ENCODE results near the gene SEPTIN14. TPM values are rescaled to one million over a fixed set of nuclear protein-coding genes. Genes with fewer than 3 reads are reported as not detected.
"Not testable (repeated sequence)": the region's sequence is repeated elsewhere in the genome, so short reads cannot be mapped to it uniquely, and the experiment has no call there.

The SEPTIN14 gene
- total RNA-seq, 2 experiments from 2014 or later, result not detected

DNA sequence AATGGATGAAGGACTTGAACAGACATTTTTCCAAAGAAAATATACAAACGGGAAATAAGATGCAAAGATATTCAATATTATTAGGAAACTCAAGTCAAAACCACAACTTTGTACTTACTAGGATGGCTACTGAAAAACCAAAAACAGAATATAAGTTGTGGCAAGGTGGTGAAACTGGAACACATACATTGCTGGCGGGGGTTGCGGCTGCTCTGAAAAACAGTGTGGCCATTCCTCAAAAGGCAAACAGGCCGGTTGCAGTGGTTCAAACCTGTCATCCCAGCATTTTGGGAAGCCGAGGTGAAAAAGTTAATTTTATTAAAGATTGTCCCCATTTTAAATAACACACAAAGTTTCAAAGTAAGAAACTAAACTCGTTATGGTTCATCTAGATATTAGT, 14.8 kb upstream of the SEPTIN14 start:
- Histone ChIP-seq H3K27ac (ENCODE audit: low read depth, low read length, poor library complexity, severe bottlenecking) (no peak overlapping the region), H3K36me3 (ENCODE audit: insufficient read depth, low read length) (no peaks in the 10 kb centered on the region)
- BruUV-seq (replicated peaks), result no TSS peak

DNA sequence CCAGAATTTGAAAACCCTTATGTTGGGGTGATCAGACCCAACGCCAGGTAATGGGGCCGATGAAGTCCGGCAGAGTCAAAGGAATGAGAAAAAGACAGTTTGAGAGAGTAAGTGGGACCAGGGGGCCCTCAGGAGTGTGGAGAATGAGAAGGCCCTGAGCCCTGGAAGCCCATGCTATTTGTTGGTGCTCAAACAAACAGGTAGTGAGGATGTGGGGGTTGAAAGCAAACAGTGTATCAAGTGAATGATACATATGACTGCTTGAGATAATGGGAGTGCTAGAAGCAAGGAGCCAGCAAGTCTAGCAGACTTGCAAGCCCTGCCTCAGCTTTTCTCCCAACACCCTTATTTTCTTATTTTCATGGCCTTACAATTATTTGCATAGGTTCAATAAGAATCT, 11.2 kb upstream of the SEPTIN14 start:
- Histone ChIP-seq H3K4me3 (ENCODE audit: low read depth, low read length, poor library complexity, severe bottlenecking) (no peak overlapping the region), H3K9me3 (ENCODE audit: low read length) (no peaks in the 10 kb centered on the region), H3K27ac (ENCODE audit: low read depth, low read length, poor library complexity, severe bottlenecking) (no peak overlapping the region), H3K79me2 (ENCODE audit: insufficient read depth, low read depth, low read length) (no peaks in the 10 kb centered on the region), H3K4me1 (ENCODE audit: insufficient read depth, low read length, poor library complexity, severe bottlenecking) (no peaks in the 10 kb centered on the region), H3K9me2 (ENCODE audit: insufficient read depth, low read length) (no peaks in the 10 kb centered on the region), H3K4me2 (ENCODE audit: low read length) (no peak overlapping the region), H4K20me1 (ENCODE audit: insufficient read depth, low read length) (no peaks in the 10 kb centered on the region), H3K36me3 (ENCODE audit: insufficient read depth, low read length) (no peaks in the 10 kb centered on the region), H2AFZ (ENCODE audit: low read length) (no peak overlapping the region)
- no peak for TF ChIP-seq EZH2phosphoT487 (IDR thresholded peaks at IDR 0.05; ENCODE audit: borderline replicate concordance, low read depth, low read length)
- TF ChIP-seq, protein P1, sequence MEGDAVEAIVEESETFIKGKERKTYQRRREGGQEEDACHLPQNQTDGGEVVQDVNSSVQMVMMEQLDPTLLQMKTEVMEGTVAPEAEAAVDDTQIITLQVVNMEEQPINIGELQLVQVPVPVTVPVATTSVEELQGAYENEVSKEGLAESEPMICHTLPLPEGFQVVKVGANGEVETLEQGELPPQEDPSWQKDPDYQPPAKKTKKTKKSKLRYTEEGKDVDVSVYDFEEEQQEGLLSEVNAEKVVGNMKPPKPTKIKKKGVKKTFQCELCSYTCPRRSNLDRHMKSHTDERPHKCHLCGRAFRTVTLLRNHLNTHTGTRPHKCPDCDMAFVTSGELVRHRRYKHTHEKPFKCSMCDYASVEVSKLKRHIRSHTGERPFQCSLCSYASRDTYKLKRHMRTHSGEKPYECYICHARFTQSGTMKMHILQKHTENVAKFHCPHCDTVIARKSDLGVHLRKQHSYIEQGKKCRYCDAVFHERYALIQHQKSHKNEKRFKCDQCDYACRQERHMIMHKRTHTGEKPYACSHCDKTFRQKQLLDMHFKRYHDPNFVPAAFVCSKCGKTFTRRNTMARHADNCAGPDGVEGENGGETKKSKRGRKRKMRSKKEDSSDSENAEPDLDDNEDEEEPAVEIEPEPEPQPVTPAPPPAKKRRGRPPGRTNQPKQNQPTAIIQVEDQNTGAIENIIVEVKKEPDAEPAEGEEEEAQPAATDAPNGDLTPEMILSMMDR (conservative IDR thresholded peaks at IDR 0.05; ENCODE audit: low read length), result no peak
- CTCF ChIA-PET (ENCODE audit: unreplicated experiment), result no interaction called here
- no TSS peak for BruUV-seq (replicated peaks)
- no peak for DNase-seq (ENCODE audit: low spot score)
- intact Hi-C loops (cut with micrococcal nuclease; ENCODE audit: unreplicated experiment), result no loop called here
- POLR2A ChIA-PET, result no interaction called here

More for the DNA sequence above, 14.8 kb upstream of the SEPTIN14 start:
- Histone ChIP-seq H3K4me1 (ENCODE audit: insufficient read depth, low read length, poor library complexity, severe bottlenecking) (no peaks in the 10 kb centered on the region), H3K9me3 (ENCODE audit: low read length) (no peaks in the 10 kb centered on the region), H3K79me2 (ENCODE audit: insufficient read depth, low read depth, low read length) (no peaks in the 10 kb centered on the region), H3K4me2 (ENCODE audit: low read length) (no peak overlapping the region), H3K9me2 (ENCODE audit: insufficient read depth, low read length) (no peaks in the 10 kb centered on the region), H3K4me3 (ENCODE audit: low read depth, low read length, poor library complexity, severe bottlenecking) (no peak overlapping the region), H2AFZ (ENCODE audit: low read length) (no peak overlapping the region), H4K20me1 (ENCODE audit: insufficient read depth, low read length) (no peaks in the 10 kb centered on the region)
- intact Hi-C loops (cut with micrococcal nuclease; ENCODE audit: unreplicated experiment), result no loop called here
- TF ChIP-seq EZH2phosphoT487 (IDR thresholded peaks at IDR 0.05; ENCODE audit: borderline replicate concordance, low read depth, low read length), result no peak
- TF ChIP-seq, protein P1 (conservative IDR thresholded peaks at IDR 0.05; ENCODE audit: low read length), result no peak
- ChIA-PET CTCF (ENCODE audit: unreplicated experiment) (no interaction called here), POLR2A (no interaction called here)
- DNase-seq (ENCODE audit: low spot score), result no peak

DNA sequence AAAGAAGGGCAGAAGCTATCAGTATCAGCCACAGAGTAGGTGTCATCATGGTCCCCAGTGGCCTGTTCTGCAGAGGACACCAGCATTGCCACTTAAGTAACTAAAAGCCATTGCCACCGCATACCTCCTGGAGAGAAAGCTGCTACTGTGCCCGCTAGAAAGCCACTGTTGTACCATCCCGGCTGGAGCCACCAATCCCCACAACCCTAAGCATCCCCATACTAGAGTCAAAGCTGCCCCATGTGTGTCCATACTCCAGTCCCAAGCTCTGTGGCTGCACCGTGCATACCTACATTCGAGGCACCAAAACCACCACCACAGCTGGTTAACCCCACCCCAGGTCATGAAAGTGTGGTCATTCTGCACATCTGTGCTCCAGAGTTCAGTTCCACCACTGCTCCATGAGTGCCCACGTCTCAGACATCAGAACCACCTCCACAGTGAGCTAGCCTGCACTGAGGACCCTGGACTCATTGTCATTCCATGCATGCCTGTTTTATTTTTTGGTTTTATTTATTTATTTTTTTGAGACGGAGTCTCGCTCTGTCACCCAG, 9.5 kb upstream of the SEPTIN14 start:
- no TSS peak for BruUV-seq (replicated peaks)
- Histone ChIP-seq H3K4me1 (ENCODE audit: insufficient read depth, low read length, poor library complexity, severe bottlenecking) (no peaks in the 10 kb centered on the region), H3K79me2 (ENCODE audit: insufficient read depth, low read depth, low read length) (no peaks in the 10 kb centered on the region), H3K9me2 (ENCODE audit: insufficient read depth, low read length) (no peaks in the 10 kb centered on the region), H3K36me3 (ENCODE audit: insufficient read depth, low read length) (no peaks in the 10 kb centered on the region), H3K4me3 (ENCODE audit: low read depth, low read length, poor library complexity, severe bottlenecking) (no peak overlapping the region), H3K9me3 (ENCODE audit: low read length) (no peaks in the 10 kb centered on the region), H3K4me2 (ENCODE audit: low read length) (no peak overlapping the region), H2AFZ (ENCODE audit: low read length) (no peak overlapping the region), H4K20me1 (ENCODE audit: insufficient read depth, low read length) (no peaks in the 10 kb centered on the region), H3K27ac (ENCODE audit: low read depth, low read length, poor library complexity, severe bottlenecking) (no peak overlapping the region)
- no peak for DNase-seq (ENCODE audit: low spot score)
- intact Hi-C loops (cut with micrococcal nuclease; ENCODE audit: unreplicated experiment), result no loop called here
- ChIA-PET POLR2A (interaction anchor here (0.6 kb wide), 1 partner anchor 79 kb away, joined by 6 read pairs; no protein-coding TSS in a partner anchor), CTCF (ENCODE audit: unreplicated experiment) (no interaction called here)
- TF ChIP-seq EZH2phosphoT487 (IDR thresholded peaks at IDR 0.05; ENCODE audit: borderline replicate concordance, low read depth, low read length), result no peak
- TF ChIP-seq, protein P1 (conservative IDR thresholded peaks at IDR 0.05; ENCODE audit: low read length), result no peak

DNA sequence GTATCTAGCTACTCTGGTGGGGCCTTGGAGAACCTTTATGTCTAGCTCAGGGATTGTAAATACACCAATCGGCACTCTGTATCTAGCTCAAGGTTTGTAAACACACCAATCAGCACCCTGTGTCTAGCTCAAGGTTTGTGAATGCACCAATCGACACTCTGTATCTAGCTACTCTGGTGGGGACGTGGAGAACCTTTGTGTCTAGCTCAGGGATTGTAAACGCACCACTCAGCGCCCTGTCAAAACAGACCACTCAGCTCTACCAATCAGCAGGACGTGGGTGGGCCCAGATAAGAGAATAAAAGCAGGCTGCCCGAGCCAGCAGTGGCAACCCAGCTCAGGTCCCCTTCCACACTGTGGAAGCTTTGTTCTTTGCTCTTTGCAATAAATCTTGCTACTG, 6.4 kb upstream of the SEPTIN14 start:
- H3K4me1 ChIP-seq (ENCODE audit: insufficient read depth, low read length, poor library complexity, severe bottlenecking); H3K9me3 ChIP-seq (ENCODE audit: low read length); H2AFZ ChIP-seq (ENCODE audit: low read length); H3K27ac ChIP-seq (ENCODE audit: low read depth, low read length, poor library complexity, severe bottlenecking); intact Hi-C loops (cut with micrococcal nuclease; ENCODE audit: unreplicated experiment); CTCF ChIA-PET (ENCODE audit: unreplicated experiment); H3K4me3 ChIP-seq (ENCODE audit: low read depth, low read length, poor library complexity, severe bottlenecking); DNase-seq (ENCODE audit: low spot score); H4K20me1 ChIP-seq (ENCODE audit: insufficient read depth, low read length); H3K36me3 ChIP-seq (ENCODE audit: insufficient read depth, low read length); H3K79me2 ChIP-seq (ENCODE audit: insufficient read depth, low read depth, low read length); H3K9me2 ChIP-seq (ENCODE audit: insufficient read depth, low read length); H3K4me2 ChIP-seq (ENCODE audit: low read length); BruUV-seq (replicated peaks): not testable (repeated sequence)
- POLR2A ChIA-PET, result interaction anchor here (0.6 kb wide), 1 partner anchor 241 kb away, joined by 3 read pairs; no protein-coding TSS in a partner anchor
